Stimulated activated effector memory CD8-positive, alpha-beta T cell treated with anti-CD3 and anti-CD28 coated beads, Interleukin-12 subunit alpha, Interleukin-12 subunit beta, amount 100 ng/mL, for 72 hours (primary cell): ENCODE measurements around the gene CRIP2.
A peak's percentile ranks its signal among the peaks of the same experiment; 100 is the strongest.

ENCODE experiments used
- ATAC-seq: fragments of 150-1000 bp; cut with Tn5 transposase; 2 replicates; pipeline ENCODE4 v1.10.0; 2021
- DNase-seq, 2 donors: peaks; one replicate each; pipeline ENCODE4 v3.0.0; 2021 to 2022; ENCODE audit warnings: low spot score in 2 of 2
- H3K27ac Mint-ChIP-seq: one replicate; pipeline ENCODE4 v1.8.0; 2022; ENCODE audit warnings: mild to moderate bottlenecking, mixed read lengths
- H3K36me3 Mint-ChIP-seq: one replicate; pipeline ENCODE4 v1.8.0; 2022; ENCODE audit warnings: mild to moderate bottlenecking, mixed read lengths
- H3K4me1 Mint-ChIP-seq: one replicate; pipeline ENCODE4 v1.8.0; 2022; ENCODE audit warnings: mixed read lengths
- H3K4me3 Mint-ChIP-seq: one replicate; pipeline ENCODE4 v1.8.0; 2022; ENCODE audit warnings: mild to moderate bottlenecking, mixed read lengths
- H3K9me3 Mint-ChIP-seq: one replicate; pipeline ENCODE4 v1.8.0; 2022; ENCODE audit warnings: mixed read lengths

CRIP2 gene

GRCh38 chr14:105466531-105467248, 7.9 kb upstream of the CRIP2 start:
- Mint-ChIP-seq H3K4me1 (no peaks in the 10 kb centered on the region), H3K9me3 (no peaks in the 10 kb centered on the region), H3K36me3 (peaks cover 13% of the 10 kb centered on the region), H3K4me3 (no peak overlapping the region), H3K27ac (no peak overlapping the region)
- DNase-seq (no peak), ATAC-seq (no peak)

- ATAC-seq: no peak
- peaks cover 11% of the 10 kb centered on the region for H3K36me3 Mint-ChIP-seq
- H3K4me3 Mint-ChIP-seq: no peak overlapping the region
- H3K9me3 Mint-ChIP-seq: no peaks in the 10 kb centered on the region
- no peaks in the 10 kb centered on the region for H3K4me1 Mint-ChIP-seq
- H3K27ac Mint-ChIP-seq: no peak overlapping the region
- no peak for DNase-seq
Measured at GRCh38 chr14:105467249-105467941, 7.2 kb upstream of the CRIP2 start.

GRCh38 chr14:105467942-105468471, 6.6 kb upstream of the CRIP2 start:
- peaks cover 8% of the 10 kb centered on the region for H3K36me3 Mint-ChIP-seq
- H3K4me1 Mint-ChIP-seq: no peaks in the 10 kb centered on the region
- ATAC-seq (no peak), DNase-seq (no peak)
- no peaks in the 10 kb centered on the region for H3K9me3 Mint-ChIP-seq
- no peak overlapping the region for H3K4me3 Mint-ChIP-seq
- H3K27ac Mint-ChIP-seq: no peak overlapping the region

- Mint-ChIP-seq H3K4me3 (no peak overlapping the region), H3K4me1 (no peaks in the 10 kb centered on the region), H3K9me3 (no peaks in the 10 kb centered on the region), H3K27ac (no peak overlapping the region), H3K36me3 (peaks cover under 1% of the 10 kb centered on the region)
- ATAC-seq (peak; percentile 2), DNase-seq (no peak)
Measured at GRCh38 chr14:105468621-105469241, 5.9 kb upstream of the CRIP2 start.

- Mint-ChIP-seq H3K4me3 (no peak overlapping the region), H3K9me3 (no peaks in the 10 kb centered on the region), H3K27ac (no peak overlapping the region), H3K4me1 (no peaks in the 10 kb centered on the region), H3K36me3 (no peaks in the 10 kb centered on the region)
- no peak for DNase-seq
- ATAC-seq: no peak
Measured at GRCh38 chr14:105469456-105470349, 4.9 kb upstream of the CRIP2 start.

- DNase-seq (no peak), ATAC-seq (no peak)
- Mint-ChIP-seq H3K4me3 (no peak overlapping the region), H3K9me3 (no peaks in the 10 kb centered on the region), H3K27ac (no peak overlapping the region), H3K4me1 (no peaks in the 10 kb centered on the region), H3K36me3 (no peaks in the 10 kb centered on the region)
Measured at GRCh38 chr14:105470350-105471296, 4.0 kb upstream of the CRIP2 start.

- ATAC-seq (no peak), DNase-seq (no peak)
- H3K4me1 Mint-ChIP-seq: no peaks in the 10 kb centered on the region
- H3K36me3 Mint-ChIP-seq: no peaks in the 10 kb centered on the region
- no peak overlapping the region for H3K27ac Mint-ChIP-seq
- no peaks in the 10 kb centered on the region for H3K9me3 Mint-ChIP-seq
- no peak overlapping the region for H3K4me3 Mint-ChIP-seq
Measured at GRCh38 chr14:105471297-105471821, 3.3 kb upstream of the CRIP2 start.

- H3K9me3 Mint-ChIP-seq: no peaks in the 10 kb centered on the region
Measured at GRCh38 chr14:105471823-105472485, 2.7 kb upstream of the CRIP2 start.

GRCh38 chr14:105472486-105472991, 2.1 kb upstream of the CRIP2 start:
- Mint-ChIP-seq H3K36me3 (no peaks in the 10 kb centered on the region), H3K4me1 (peaks cover 5% of the 10 kb centered on the region), H3K9me3 (no peaks in the 10 kb centered on the region), H3K27ac (no peak overlapping the region), H3K4me3 (no peak overlapping the region)
- ATAC-seq (no peak), DNase-seq (no peak)

More at GRCh38 chr14:105471823-105472485, 2.7 kb upstream of the CRIP2 start:
- Mint-ChIP-seq H3K4me1 (no peaks in the 10 kb centered on the region), H3K27ac (no peak overlapping the region), H3K4me3 (no peak overlapping the region), H3K36me3 (no peaks in the 10 kb centered on the region)
- DNase-seq (no peak), ATAC-seq (no peak)

- H3K36me3 Mint-ChIP-seq: no peaks in the 10 kb centered on the region
- H3K27ac Mint-ChIP-seq: no peak overlapping the region
- no peak for ATAC-seq
- DNase-seq: no peak
- peaks cover 7% of the 10 kb centered on the region for H3K4me1 Mint-ChIP-seq
- no peaks in the 10 kb centered on the region for H3K9me3 Mint-ChIP-seq
- H3K4me3 Mint-ChIP-seq: peak overlapping the region; percentile 51
Measured at GRCh38 chr14:105473033-105473676, 1.5 kb upstream of the CRIP2 start.

- no peaks in the 10 kb centered on the region for H3K9me3 Mint-ChIP-seq
- peak; percentile 71 for ATAC-seq
- H3K4me1 Mint-ChIP-seq: peaks cover 7% of the 10 kb centered on the region
- H3K36me3 Mint-ChIP-seq: no peaks in the 10 kb centered on the region
- H3K27ac Mint-ChIP-seq: no peak overlapping the region
- DNase-seq: peak in 1 of 2 donors; percentile 60
- peak overlapping the region; percentile 51 for H3K4me3 Mint-ChIP-seq
Measured at GRCh38 chr14:105473677-105474482, 741 bp upstream of the CRIP2 start.
